ENCODE results near the gene SLC16A3. TPM values are rescaled to one million over a fixed set of nuclear protein-coding genes. Genes with fewer than 3 reads are reported as not detected.

The SLC16A3 gene
- total RNA-seq, 2 experiments from 2014 or later = 257 to 264 TPM

DNA sequence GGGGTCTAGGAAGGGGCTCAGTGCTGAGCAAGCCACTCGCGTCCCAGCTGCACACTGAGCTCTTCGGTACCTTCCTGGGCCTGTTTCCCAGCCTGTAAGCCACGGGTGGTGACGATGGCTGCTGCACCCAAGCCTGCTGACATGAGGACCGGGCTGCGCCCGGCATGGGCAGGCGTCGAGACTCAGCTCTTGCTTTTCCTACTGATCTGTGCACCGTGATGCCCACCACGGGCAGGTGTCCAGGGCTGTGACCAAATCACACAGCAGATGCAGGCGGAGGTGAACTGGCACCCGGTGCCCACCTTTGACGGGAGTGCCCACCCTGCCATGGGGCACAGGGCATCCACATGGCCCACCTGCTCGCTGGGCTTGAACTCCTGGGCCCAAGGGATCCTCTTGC lies 34.1 kb upstream of the SLC16A3 start:
- ChIA-PET CTCF (interaction anchor here (1.4 kb wide), 1 partner anchor 11 kb away, joined by 3 read pairs; no protein-coding TSS in a partner anchor), POLR2A (no interaction called here)
- no peaks in the 10 kb centered on the region for H3K9me3 Mint-ChIP-seq (ENCODE audit: insufficient read depth)
- DNase-seq (no peak), ATAC-seq (no peak)
- H3K27ac Mint-ChIP-seq = no peak overlapping the region
- H3K27me3 Mint-ChIP-seq (ENCODE audit: low read depth) = no peaks in the 10 kb centered on the region
- H3K4me1 Mint-ChIP-seq (ENCODE audit: low read depth) = peaks cover 41% of the 10 kb centered on the region
- H3K4me3 Mint-ChIP-seq = no peak overlapping the region
- H3K36me3 Mint-ChIP-seq (ENCODE audit: low read depth) = peaks cover 63% of the 10 kb centered on the region

- H3K36me3 Mint-ChIP-seq (ENCODE audit: low read depth) = peaks cover 65% of the 10 kb centered on the region
- DNase-seq = no peak
- no peak overlapping the region for H3K27ac Mint-ChIP-seq
- no peak overlapping the region for H3K4me3 Mint-ChIP-seq
- no peaks in the 10 kb centered on the region for H3K9me3 Mint-ChIP-seq (ENCODE audit: insufficient read depth)
- ATAC-seq = no peak
- H3K27me3 Mint-ChIP-seq (ENCODE audit: low read depth) = no peaks in the 10 kb centered on the region
- ChIA-PET POLR2A (no interaction called here), CTCF (interaction anchor here (0.8 to 1.4 kb wide), 2 partner anchors 10 to 167 kb away, joined by 3 read pairs; no protein-coding TSS in a partner anchor)
- H3K4me1 Mint-ChIP-seq (ENCODE audit: low read depth) = peaks cover 53% of the 10 kb centered on the region
These were observed 32.9 kb upstream of the SLC16A3 start for GRCh38 chr17:82195675-82196672.

DNA sequence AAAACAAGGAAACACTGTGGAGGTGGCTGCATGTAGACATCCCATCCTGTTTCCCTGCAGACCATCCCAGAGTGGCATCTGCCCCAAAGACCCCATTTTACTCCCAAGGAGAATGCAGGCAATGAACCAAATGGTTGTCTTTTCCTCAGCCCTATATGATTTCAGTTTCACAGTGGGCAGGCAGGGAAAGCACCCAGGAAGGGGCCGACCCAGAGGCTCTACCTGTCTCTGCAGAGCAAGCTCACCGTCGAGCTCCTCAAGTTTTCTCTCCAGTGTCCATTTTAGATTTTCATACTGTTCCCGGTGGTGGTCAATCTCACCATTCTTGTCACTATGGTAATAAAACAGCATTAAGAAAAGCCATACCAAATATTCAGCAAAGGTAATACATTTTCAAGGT lies 30.8 kb upstream of the SLC16A3 start:
- peak overlapping the region; percentile 52 for H3K4me3 Mint-ChIP-seq
- DNase-seq (peak; percentile 57), ATAC-seq (peak; percentile 32)
- no peaks in the 10 kb centered on the region for H3K27me3 Mint-ChIP-seq (ENCODE audit: low read depth)
- H3K9me3 Mint-ChIP-seq (ENCODE audit: insufficient read depth) = no peaks in the 10 kb centered on the region
- peak overlapping the region; percentile 79 for H3K27ac Mint-ChIP-seq
- ChIA-PET POLR2A (interaction anchor here (2.4 kb wide), 1 partner anchor 14 kb away, joined by 6 read pairs; no protein-coding TSS in a partner anchor), CTCF (interaction anchor here (0.6 to 2.0 kb wide), 6 partner anchors 8 to 178 kb away, joined by 3 to 5 read pairs (median 4); no protein-coding TSS in a partner anchor)
- H3K36me3 Mint-ChIP-seq (ENCODE audit: low read depth) = peaks cover 56% of the 10 kb centered on the region
- peaks cover 71% of the 10 kb centered on the region for H3K4me1 Mint-ChIP-seq (ENCODE audit: low read depth)

GRCh38 chr17:82199496-82199895 lies 29.3 kb upstream of the SLC16A3 start:
- DNase-seq = no peak
- H3K9me3 Mint-ChIP-seq (ENCODE audit: insufficient read depth) = no peaks in the 10 kb centered on the region
- no peaks in the 10 kb centered on the region for H3K27me3 Mint-ChIP-seq (ENCODE audit: low read depth)
- ChIA-PET CTCF (interaction anchor here (0.8 to 2.0 kb wide), 3 partner anchors 37 to 162 kb away, joined by 3 to 4 read pairs (median 3); partner anchors contain the start of gene DCXR), POLR2A (interaction anchor here (0.6 to 2.4 kb wide), 3 partner anchors 13 to 30 kb away, joined by 3 to 6 read pairs (median 3); partner anchors contain the start of gene SLC16A3)
- ATAC-seq = no peak
- H3K4me3 Mint-ChIP-seq = peak overlapping the region; percentile 36
- peaks cover 48% of the 10 kb centered on the region for H3K36me3 Mint-ChIP-seq (ENCODE audit: low read depth)
- H3K27ac Mint-ChIP-seq = peak overlapping the region; percentile 92
- peaks cover 74% of the 10 kb centered on the region for H3K4me1 Mint-ChIP-seq (ENCODE audit: low read depth)

DNA sequence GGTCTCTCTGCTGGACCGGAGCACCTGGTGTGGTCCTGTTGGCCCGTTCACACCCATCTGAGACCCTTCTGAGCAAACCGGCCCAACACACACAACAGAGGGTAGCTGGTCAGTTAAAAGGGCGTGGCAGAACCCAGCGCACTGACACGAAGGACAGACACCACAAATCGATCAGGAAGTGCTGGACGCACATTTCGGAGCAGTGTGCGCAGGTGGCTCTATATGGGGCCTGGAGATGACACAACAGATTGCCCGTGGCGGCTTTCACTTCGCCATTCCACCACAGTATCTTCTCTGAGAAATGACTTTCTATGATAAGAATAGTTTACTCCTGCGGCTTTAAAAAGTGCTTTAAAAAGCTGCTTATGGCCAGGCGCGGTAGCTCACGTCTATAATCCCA lies 28.7 kb upstream of the SLC16A3 start:
- peak overlapping the region; percentile 92 for H3K27ac Mint-ChIP-seq
- peaks cover 45% of the 10 kb centered on the region for H3K36me3 Mint-ChIP-seq (ENCODE audit: low read depth)
- H3K4me3 Mint-ChIP-seq = peak overlapping the region; percentile 67
- ATAC-seq (no peak), DNase-seq (no peak)
- H3K9me3 Mint-ChIP-seq (ENCODE audit: insufficient read depth) = no peaks in the 10 kb centered on the region
- ChIA-PET CTCF (interaction anchor here (0.8 to 1.9 kb wide), 6 partner anchors 36 to 169 kb away, joined by 3 to 10 read pairs (median 5); partner anchors contain the start of genes DCXR and RAC3), POLR2A (interaction anchor here (0.6 to 2.4 kb wide), 7 partner anchors 9 to 94 kb away, joined by 3 to 7 read pairs (median 3); partner anchors contain the start of gene SLC16A3)
- no peaks in the 10 kb centered on the region for H3K27me3 Mint-ChIP-seq (ENCODE audit: low read depth)
- H3K4me1 Mint-ChIP-seq (ENCODE audit: low read depth) = peaks cover 80% of the 10 kb centered on the region

- H3K27ac Mint-ChIP-seq = peak overlapping the region; percentile 92
- peaks cover 40% of the 10 kb centered on the region for H3K36me3 Mint-ChIP-seq (ENCODE audit: low read depth)
- no peaks in the 10 kb centered on the region for H3K9me3 Mint-ChIP-seq (ENCODE audit: insufficient read depth)
- ATAC-seq (peak; percentile 93), DNase-seq (peak; percentile 92)
- POLR2A ChIA-PET = interaction anchor here (0.6 to 2.1 kb wide), 10 partner anchors 9 to 97 kb away, joined by 3 to 15 read pairs (median 4); partner anchors contain the start of genes CCDC57 and SLC16A3
- CTCF ChIA-PET = interaction anchor here (0.7 to 1.9 kb wide), 9 partner anchors 12 to 170 kb away, joined by 3 to 10 read pairs (median 4); partner anchors contain the start of genes CCDC57, DCXR and RAC3
- H3K27me3 Mint-ChIP-seq (ENCODE audit: low read depth) = no peaks in the 10 kb centered on the region
- H3K4me1 Mint-ChIP-seq (ENCODE audit: low read depth) = peaks cover 88% of the 10 kb centered on the region
- peak overlapping the region; percentile 67 for H3K4me3 Mint-ChIP-seq
These were observed 27.9 kb upstream of the SLC16A3 start for GRCh38 chr17:82200743-82201497.

- peaks cover 34% of the 10 kb centered on the region for H3K36me3 Mint-ChIP-seq (ENCODE audit: low read depth)
- ChIA-PET POLR2A (interaction anchor here (0.7 to 2.1 kb wide), 5 partner anchors 12 to 96 kb away, joined by 3 to 15 read pairs (median 7); partner anchors contain the start of genes CCDC57 and SLC16A3), CTCF (interaction anchor here (0.7 to 1.9 kb wide), 7 partner anchors 11 to 171 kb away, joined by 3 to 10 read pairs (median 4); partner anchors contain the start of genes CCDC57, DCXR and RAC3)
- no peaks in the 10 kb centered on the region for H3K9me3 Mint-ChIP-seq (ENCODE audit: insufficient read depth)
- DNase-seq (no peak), ATAC-seq (no peak)
- H3K4me1 Mint-ChIP-seq (ENCODE audit: low read depth) = peaks cover 90% of the 10 kb centered on the region
- H3K4me3 Mint-ChIP-seq = peak overlapping the region; percentile 54
- H3K27ac Mint-ChIP-seq = peak overlapping the region; percentile 61
- no peaks in the 10 kb centered on the region for H3K27me3 Mint-ChIP-seq (ENCODE audit: low read depth)
These were observed 27.3 kb upstream of the SLC16A3 start for GRCh38 chr17:82201498-82201910.

DNA sequence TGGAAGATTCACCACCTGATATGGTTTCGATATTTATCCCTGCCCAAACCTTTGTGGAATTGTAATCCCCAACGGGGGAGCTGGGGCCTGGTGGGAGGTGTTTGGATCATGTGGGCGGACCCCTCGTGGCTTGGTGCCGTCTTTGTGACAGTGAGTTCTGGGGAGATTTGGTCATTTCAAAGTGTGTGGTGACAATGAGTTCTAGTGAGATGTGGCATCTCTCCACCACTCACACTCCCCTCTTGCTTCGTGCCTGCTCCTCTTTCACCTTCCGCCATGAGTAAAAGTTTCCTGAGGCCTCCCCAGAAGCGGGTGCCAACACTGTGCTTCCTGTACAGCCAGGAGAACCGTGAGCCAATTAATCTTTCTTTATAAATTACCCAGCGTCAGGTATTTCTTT lies 25.9 kb upstream of the SLC16A3 start:
- no peaks in the 10 kb centered on the region for H3K9me3 Mint-ChIP-seq (ENCODE audit: insufficient read depth)
- ChIA-PET POLR2A (interaction anchor here (1.4 kb wide), 1 partner anchor 26 kb away, joined by 4 read pairs; no protein-coding TSS in a partner anchor), CTCF (interaction anchor here (1.9 kb wide), 1 partner anchor 33 kb away, joined by 7 read pairs; no protein-coding TSS in a partner anchor)
- peaks cover 30% of the 10 kb centered on the region for H3K36me3 Mint-ChIP-seq (ENCODE audit: low read depth)
- no peak overlapping the region for H3K4me3 Mint-ChIP-seq
- ATAC-seq (no peak), DNase-seq (no peak)
- no peaks in the 10 kb centered on the region for H3K27me3 Mint-ChIP-seq (ENCODE audit: low read depth)
- peak overlapping the region; percentile 59 for H3K27ac Mint-ChIP-seq
- H3K4me1 Mint-ChIP-seq (ENCODE audit: low read depth) = peaks cover 86% of the 10 kb centered on the region

GRCh38 chr17:82203920-82204319 lies 24.9 kb upstream of the SLC16A3 start:
- Mint-ChIP-seq H3K27me3 (ENCODE audit: low read depth) (no peaks in the 10 kb centered on the region), H3K4me1 (ENCODE audit: low read depth) (peaks cover 81% of the 10 kb centered on the region), H3K4me3 (no peak overlapping the region), H3K36me3 (ENCODE audit: low read depth) (peaks cover 24% of the 10 kb centered on the region), H3K27ac (no peak overlapping the region), H3K9me3 (ENCODE audit: insufficient read depth) (no peaks in the 10 kb centered on the region)
- no peak for DNase-seq
- CTCF ChIA-PET = interaction anchor here (1.9 to 3.6 kb wide), 2 partner anchors 32 kb away, joined by 7 to 22 read pairs; no protein-coding TSS in a partner anchor
- no peak for ATAC-seq
- POLR2A ChIA-PET = interaction anchor here (1.4 kb wide), 2 partner anchors 10 to 25 kb away, joined by 4 to 5 read pairs; no protein-coding TSS in a partner anchor

DNA sequence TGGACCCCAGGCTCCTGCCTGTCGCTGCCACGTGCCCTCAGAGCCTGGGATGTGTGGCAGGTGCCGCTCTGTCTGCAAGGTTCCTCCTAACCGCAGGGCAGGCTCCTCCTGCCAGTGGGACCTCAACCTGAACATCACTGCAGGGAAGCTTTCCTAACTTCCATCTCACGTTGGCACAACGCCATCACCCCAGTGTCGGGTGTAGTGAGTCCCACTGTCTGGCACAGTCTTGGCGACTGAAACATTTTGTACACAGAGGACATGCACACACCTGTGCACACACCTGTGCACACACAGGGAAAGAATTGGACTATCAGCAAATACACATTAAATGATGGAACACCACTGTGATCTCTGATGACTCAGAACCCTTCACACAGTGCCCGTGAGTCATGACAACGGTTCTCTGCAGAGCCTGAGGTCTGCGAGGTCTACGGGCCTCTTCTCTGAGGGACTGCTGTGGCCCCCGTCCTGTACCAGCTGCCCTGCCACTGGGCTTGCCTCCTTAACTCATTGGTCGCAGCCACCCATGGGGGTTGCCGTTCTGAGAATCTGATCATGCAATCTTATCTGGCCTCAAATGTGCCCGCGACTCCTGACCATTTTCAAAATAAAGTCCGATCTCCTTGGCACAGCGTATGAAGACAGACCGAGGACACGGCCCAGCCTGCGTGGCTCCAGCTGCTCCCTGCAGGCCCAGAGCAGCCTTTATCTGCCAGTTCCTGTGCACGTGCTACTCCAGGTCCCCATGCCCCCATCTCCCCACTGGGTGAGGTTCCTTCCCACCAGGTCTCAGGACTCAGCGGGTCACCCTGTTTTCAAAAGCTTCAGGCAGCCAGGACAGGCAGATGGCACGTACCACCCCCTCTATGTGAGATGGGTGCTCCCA lies 23.8 kb upstream of the SLC16A3 start:
- ATAC-seq (no peak), DNase-seq (peak; percentile 46)
- H3K4me1 Mint-ChIP-seq (ENCODE audit: low read depth) = peaks cover 75% of the 10 kb centered on the region
- H3K27me3 Mint-ChIP-seq (ENCODE audit: low read depth) = no peaks in the 10 kb centered on the region
- peak overlapping the region; percentile 96 for H3K27ac Mint-ChIP-seq
- H3K4me3 Mint-ChIP-seq = no peak overlapping the region
- CTCF ChIA-PET = interaction anchor here (1.0 to 3.6 kb wide), 9 partner anchors 13 to 246 kb away, joined by 3 to 22 read pairs (median 5); no protein-coding TSS in a partner anchor
- H3K9me3 Mint-ChIP-seq (ENCODE audit: insufficient read depth) = no peaks in the 10 kb centered on the region
- POLR2A ChIA-PET = interaction anchor here (0.5 to 1.5 kb wide), 6 partner anchors 8 to 126 kb away, joined by 3 to 5 read pairs (median 4); partner anchors contain the start of gene SLC16A3
- H3K36me3 Mint-ChIP-seq (ENCODE audit: low read depth) = peaks cover 18% of the 10 kb centered on the region

All from activated CD8-positive, alpha-beta T cell treated with anti-CD3 and anti-CD28 coated beads, Interleukin-2, amount 10 ng/mL, durations not matched to agents 7 days and 5 days (primary cell).